ENCODE data around the gene GOLGA8A.
"Not testable (repeated sequence)": the region's sequence is repeated elsewhere in the genome, so short reads cannot be mapped to it uniquely, and the experiment has no call there.

Gene GOLGA8A

GRCh38 chr15:34437687-34438086 is at the start of gene GOLGA8A:
TSS of gene GOLGA8A (minus strand) at chr15:34437808. CDS start at chr15:34389691, 48,117 bp downstream.
- peak; percentile 88 for DNase-seq

GRCh38 chr15:34483644-34484043 is 46.0 kb upstream of the GOLGA8A start:
- no peak for DNase-seq

GRCh38 chr15:34481370-34481769 is 43.8 kb upstream of the GOLGA8A start:
- no peak for DNase-seq

GRCh38 chr15:34473840-34474239 is 36.2 kb upstream of the GOLGA8A start:
- DNase-seq, result no peak

- DNase-seq, result no peak
These were observed 35.3 kb upstream of the GOLGA8A start for GRCh38 chr15:34472947-34473346.

- no peak for DNase-seq
These were observed 33.3 kb upstream of the GOLGA8A start for GRCh38 chr15:34470892-34471291.

GRCh38 chr15:34470091-34470490 is 32.5 kb upstream of the GOLGA8A start:
- DNase-seq, result no peak

GRCh38 chr15:34461730-34462129 is 24.1 kb upstream of the GOLGA8A start:
- DNase-seq, result no peak

- no peak for DNase-seq
These were observed 22.8 kb upstream of the GOLGA8A start for GRCh38 chr15:34460451-34460850.

GRCh38 chr15:34456658-34457057 is 19.1 kb upstream of the GOLGA8A start:
- no peak for DNase-seq

GRCh38 chr15:34442891-34443290 is 5.3 kb upstream of the GOLGA8A start:
- no peak for DNase-seq

GRCh38 chr15:34439878-34440277 is 2.3 kb upstream of the GOLGA8A start:
- DNase-seq, result no peak

- DNase-seq, result peak; percentile 44
These were observed 609 bp downstream of the GOLGA8A start for GRCh38 chr15:34436956-34437442.

- peak; percentile 33 for DNase-seq
These were observed 1.3 kb downstream of the GOLGA8A start for GRCh38 chr15:34436126-34436955.

- DNase-seq, result no peak
These were observed 1.9 kb downstream of the GOLGA8A start for GRCh38 chr15:34435658-34436057.

- no peak for DNase-seq
These were observed 2.8 kb downstream of the GOLGA8A start for GRCh38 chr15:34434627-34435305.

- not testable (repeated sequence) for DNase-seq
These were observed 3.5 kb downstream of the GOLGA8A start for GRCh38 chr15:34433956-34434626.

GRCh38 chr15:34430642-34431041 is 7.0 kb downstream of the GOLGA8A start:
- DNase-seq, result not testable (repeated sequence)

- DNase-seq, result not testable (repeated sequence)
These were observed 14.1 kb downstream of the GOLGA8A start for GRCh38 chr15:34423425-34424090.

- DNase-seq, result not testable (repeated sequence)
These were observed 16.7 kb downstream of the GOLGA8A start for GRCh38 chr15:34420953-34421352.

- not testable (repeated sequence) for DNase-seq
These were observed 19.2 kb downstream of the GOLGA8A start for GRCh38 chr15:34418435-34418834.

- not testable (repeated sequence) for DNase-seq
These were observed 28.1 kb downstream of the GOLGA8A start for GRCh38 chr15:34409511-34409910.

GRCh38 chr15:34408973-34409372 is 28.6 kb downstream of the GOLGA8A start:
- DNase-seq, result not testable (repeated sequence)

Measured in CD4-positive, alpha-beta T cell treated with Interleukin-17A for 1 hour (primary cell).